HFF-Myc (cell line): ENCODE data around the gene MN1.

Source experiments
- DNase-seq: peaks from one replicate; pipeline ENCODE4 v3.0.0-alpha.2; 2011; ENCODE audit warnings: low read depth; ENCODE audit errors: extremely low read depth
- H3K4me3 ChIP-seq: replicated peaks from 2 replicates; pipeline ENCODE4 v1.5.1; 2011; ENCODE audit warnings: low read depth, mild to moderate bottlenecking, control low read depth, low read length
- CTCF ChIP-seq: IDR thresholded peaks from 2 replicates; pipeline ENCODE4 v1.5.1; 2012; ENCODE audit warnings: mild to moderate bottlenecking, low read depth, low read length, control low read depth; ENCODE audit errors: missing control alignments

MN1 gene

GRCh38 chr22:27800250-27801201, 1.0 kb downstream of the MN1 start:
- H3K4me3 ChIP-seq: peak overlapping the region; percentile 53
- no peak for DNase-seq
- TF ChIP-seq CTCF: no peak

GRCh38 chr22:27799827-27800249, 1.7 kb downstream of the MN1 start:
- DNase-seq: no peak
- no peak for TF ChIP-seq CTCF
- H3K4me3 ChIP-seq: peak overlapping the region; percentile 53; the same call in 1 of the 2 replicates

- TF ChIP-seq CTCF: no peak
- DNase-seq: no peak
- H3K4me3 ChIP-seq: no peak overlapping the region
Observed at GRCh38 chr22:27799015-27799826, 2.3 kb downstream of the MN1 start.

DNA sequence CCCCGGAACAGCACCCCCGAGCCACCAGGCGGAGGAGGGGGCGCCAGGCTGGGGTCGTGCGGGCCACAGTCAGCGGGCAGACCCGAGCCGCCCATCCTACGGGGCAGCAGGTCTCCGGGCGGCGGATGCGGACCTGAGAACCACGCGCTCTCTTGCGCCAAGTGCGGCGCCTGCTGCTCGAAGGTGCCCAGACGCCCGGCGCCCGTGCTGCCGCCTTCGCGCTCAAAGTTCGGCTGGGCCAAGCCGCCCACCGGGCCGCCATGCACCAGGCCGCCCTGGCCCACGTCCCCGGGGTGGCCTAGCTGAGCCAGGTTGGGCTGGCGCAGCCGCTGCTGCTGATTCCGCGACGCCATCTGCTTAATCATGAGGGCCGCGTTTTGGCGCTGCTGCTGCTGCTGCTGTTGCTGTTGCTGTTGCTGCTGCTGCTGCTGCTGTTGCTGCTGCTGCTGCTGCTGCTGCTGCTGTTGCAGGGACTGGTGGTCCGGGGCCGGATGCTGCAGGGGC, 3.0 kb downstream of the MN1 start:
- no peak for DNase-seq
- no peak overlapping the region for H3K4me3 ChIP-seq
- TF ChIP-seq CTCF: no peak

GRCh38 chr22:27797520-27798391, 3.8 kb downstream of the MN1 start:
- TF ChIP-seq CTCF: no peak
- no peak for DNase-seq
- no peak overlapping the region for H3K4me3 ChIP-seq

- no peak overlapping the region for H3K4me3 ChIP-seq
- no peak for DNase-seq
- no peak for TF ChIP-seq CTCF
Observed at GRCh38 chr22:27796829-27797519, 4.6 kb downstream of the MN1 start.
